Stomach (tissue), 9 donors: ENCODE measurements around the gene TARS2. TPM values are rescaled to one million over a fixed set of nuclear protein-coding genes. Genes with fewer than 3 reads are reported as not detected.

Experiments
- DNase-seq, 2 donors: peaks; one replicate each; pipeline versions ENCODE4 v3.0.0 to v3.0.0-alpha.2; 2013 to 2019
- H3K27ac ChIP-seq, 5 donors: fragments of 200-600 bp in 4 of 5; sonication (generic) in 4 of 5; one replicate each; pipeline ENCODE4 v1.5.1; 2013 to 2019; ENCODE audit warnings: mild to moderate bottlenecking in 1 of 5, moderate library complexity in 1 of 5
- H3K27me3 ChIP-seq, 3 donors: fragments of 200-600 bp; sonication (generic); one replicate each; pipeline ENCODE4 v1.5.1; 2017 to 2019; ENCODE audit warnings: mixed run types in 1 of 3
- H3K36me3 ChIP-seq, 4 donors: fragments of 200-600 bp; sonication (generic); 1 replicate in 3 of 4; 2 replicates in 1 of 4; pipeline ENCODE4 v1.5.1; 2016 to 2019
- H3K4me1 ChIP-seq, 4 donors: fragments of 200-600 bp; sonication (generic); one replicate each; pipeline ENCODE4 v1.5.1; 2016 to 2019
- H3K4me3 ChIP-seq, 4 donors: fragments of 200-600 bp; sonication (generic) in 3 of 4; one replicate each; pipeline ENCODE4 v1.5.1; 2016 to 2019; ENCODE audit warnings: mild to moderate bottlenecking in 1 of 4
- H3K9me3 ChIP-seq, 4 donors: fragments of 200-600 bp; sonication (generic); one replicate each; pipeline ENCODE4 v1.5.1; 2016 to 2019
- EP300 ChIP-seq: sonication (generic); formaldehyde crosslinking; IDR thresholded peaks from one replicate; pipeline ENCODE4 v1.6.1; 2017; ENCODE audit warnings: antibody characterized with exemption
- POLR2A ChIP-seq, 4 donors: fragments of 450-650 bp; IDR thresholded peaks; one replicate each; pipeline ENCODE4 v1.6.1; 2016; ENCODE audit warnings: antibody characterized with exemption in 4 of 4, control low read depth in 2 of 4, mild to moderate bottlenecking in 1 of 4, moderate library complexity in 1 of 4
- POLR2AphosphoS5 ChIP-seq, 3 donors: sonication (generic); formaldehyde crosslinking; IDR thresholded peaks; one replicate each; pipeline ENCODE4 v1.6.1; 2016; ENCODE audit warnings: antibody characterized with exemption in 3 of 3
- WGBS, 5 donors: extraction: QIAGEN DNeasy Blood & Tissue Kit in 3 of 5; methylation state at CpG; one replicate each; pipeline versions ENCODE4 v1.1.5 to v1.1.7; 2013 to 2018; 5-methylcytosine and 5-hydroxymethylcytosine counted together
- intact Hi-C: fragments of 100-400 bp; cut with DNase I; formaldehyde crosslinking; loops from one replicate; pipeline ENCODE4 v1.15.1; 2023; ENCODE audit warnings: low total_unique reads
- polyA plus RNA-seq, 3 donors: library from polyadenylated mRNA; stranded (reverse); fragments of 200-250 nt; gene quantifications; one replicate each; pipeline ENCODE4 v1.2.3, GENCODE V29; 2013
- total RNA-seq, 5 donors: library from RNA; depleted of rRNA; stranded (reverse); fragments of >200 nt; gene quantifications; one replicate each; pipeline versions ENCODE4 v1.1.0 to v1.2.3, GENCODE V29; 2014 to 2016
- TF ChIP-seq, protein P1 (sequence below), 7 experiments: fragments of 450-650 bp in 4 of 7; fragments of 200-600 bp in 3 of 7; sonication (generic) in 3 of 7; IDR thresholded peaks; one replicate each; pipeline ENCODE4 v1.5.1; 2016 to 2019; ENCODE audit warnings: antibody characterized with exemption in 7 of 7, control low read depth in 2 of 7, mild to moderate bottlenecking in 1 of 7
- donor health status: healthy with polysubstance abuse.
- donor health status: Bipolar disorder and iron deficiency.
- donor health status: healthy.

TARS2 gene
- total and polyA plus RNA-seq, 8 donors: 3.5 to 46.2 (median 11.0) TPM

DNA sequence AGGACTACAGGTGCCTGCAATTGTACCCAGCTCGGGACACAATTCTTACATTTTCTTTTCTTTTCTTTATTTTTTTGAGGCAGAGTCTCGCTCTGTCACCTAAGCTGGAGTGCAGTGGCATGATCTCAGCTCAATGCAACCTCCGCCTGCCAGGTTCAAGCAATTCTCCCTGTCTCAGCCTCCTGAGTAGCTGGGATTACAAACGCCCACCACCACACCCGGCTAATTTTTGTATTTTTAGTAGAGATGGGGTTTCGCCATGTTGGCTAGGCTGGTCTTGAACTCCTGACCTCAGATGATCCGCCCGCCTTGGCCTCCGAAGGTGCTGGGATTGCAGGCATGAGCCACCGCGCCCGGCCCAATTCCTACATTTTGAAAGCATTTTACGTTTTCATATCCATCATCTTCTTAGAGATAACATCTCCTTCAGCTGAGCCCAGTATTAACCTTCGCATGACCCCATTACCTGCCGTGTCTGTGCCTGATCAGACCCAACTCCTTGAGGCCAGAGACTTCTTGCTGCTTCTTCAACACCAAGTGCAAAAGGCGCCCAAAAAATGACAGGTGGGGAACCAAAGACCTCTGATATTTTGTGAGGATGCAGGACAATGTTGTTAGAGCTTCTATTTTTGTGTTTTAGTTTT lies 59.2 kb downstream of the TARS2 start:
- no peak overlapping the region for H3K27ac ChIP-seq
- H3K36me3 ChIP-seq: no peaks in the 10 kb centered on the region
- no peak for TF ChIP-seq POLR2AphosphoS5 (IDR thresholded peaks at IDR 0.05)
- TF ChIP-seq POLR2A (IDR thresholded peaks at IDR 0.05): no peak
- no peak for TF ChIP-seq EP300
- TF ChIP-seq, protein P1, sequence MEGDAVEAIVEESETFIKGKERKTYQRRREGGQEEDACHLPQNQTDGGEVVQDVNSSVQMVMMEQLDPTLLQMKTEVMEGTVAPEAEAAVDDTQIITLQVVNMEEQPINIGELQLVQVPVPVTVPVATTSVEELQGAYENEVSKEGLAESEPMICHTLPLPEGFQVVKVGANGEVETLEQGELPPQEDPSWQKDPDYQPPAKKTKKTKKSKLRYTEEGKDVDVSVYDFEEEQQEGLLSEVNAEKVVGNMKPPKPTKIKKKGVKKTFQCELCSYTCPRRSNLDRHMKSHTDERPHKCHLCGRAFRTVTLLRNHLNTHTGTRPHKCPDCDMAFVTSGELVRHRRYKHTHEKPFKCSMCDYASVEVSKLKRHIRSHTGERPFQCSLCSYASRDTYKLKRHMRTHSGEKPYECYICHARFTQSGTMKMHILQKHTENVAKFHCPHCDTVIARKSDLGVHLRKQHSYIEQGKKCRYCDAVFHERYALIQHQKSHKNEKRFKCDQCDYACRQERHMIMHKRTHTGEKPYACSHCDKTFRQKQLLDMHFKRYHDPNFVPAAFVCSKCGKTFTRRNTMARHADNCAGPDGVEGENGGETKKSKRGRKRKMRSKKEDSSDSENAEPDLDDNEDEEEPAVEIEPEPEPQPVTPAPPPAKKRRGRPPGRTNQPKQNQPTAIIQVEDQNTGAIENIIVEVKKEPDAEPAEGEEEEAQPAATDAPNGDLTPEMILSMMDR (IDR thresholded peaks at IDR 0.05): no peak
- 83 to 89% (median 85%) methylated on average over 16 of the region's 16 CpGs for WGBS, 5 donors
- DNase-seq: no peak
- no peak overlapping the region for H3K4me3 ChIP-seq
- H3K9me3 ChIP-seq: no peaks in the 10 kb centered on the region
- intact Hi-C loops: no loop called here
- H3K27me3 ChIP-seq: no peaks in the 10 kb centered on the region
- H3K4me1 ChIP-seq: peaks cover 21 to 47% (median 29%) of the 10 kb centered on the region in 4 donors

DNA sequence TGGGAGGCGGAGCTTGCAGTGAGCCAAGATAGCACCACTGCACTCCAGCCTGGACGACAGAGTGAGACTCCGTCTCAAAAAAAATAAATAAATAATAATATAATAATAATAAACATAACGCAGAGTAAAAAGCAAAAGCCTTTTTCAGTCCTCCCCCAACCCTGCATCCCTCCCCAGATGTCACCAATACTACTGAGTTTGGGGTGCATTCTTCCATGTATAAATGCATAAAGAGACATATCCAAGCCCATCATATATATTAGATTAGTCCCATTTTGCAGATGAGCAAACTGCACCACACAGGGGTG lies 61.1 kb downstream of the TARS2 start:
- TF ChIP-seq EP300: no peak
- TF ChIP-seq, protein P1 (IDR thresholded peaks at IDR 0.05): no peak
- TF ChIP-seq POLR2AphosphoS5 (IDR thresholded peaks at IDR 0.05): no peak
- no peak for TF ChIP-seq POLR2A (IDR thresholded peaks at IDR 0.05)
- DNase-seq: no peak
- Histone ChIP-seq H3K9me3 (no peaks in the 10 kb centered on the region), H3K27me3 (no peaks in the 10 kb centered on the region), H3K27ac (peak overlapping the region in 4 of 5 donors; percentile 83 to 93 (median 86)), H3K36me3 (no peaks in the 10 kb centered on the region), H3K4me3 (peak overlapping the region; percentile 51 to 62 (median 57)), H3K4me1 (peaks cover 38 to 66% (median 45%) of the 10 kb centered on the region in 4 donors)
- WGBS, 5 donors: 39 to 52% (median 44%) methylated on average over 4 of the region's 4 CpGs
- intact Hi-C loops: no loop called here

DNA sequence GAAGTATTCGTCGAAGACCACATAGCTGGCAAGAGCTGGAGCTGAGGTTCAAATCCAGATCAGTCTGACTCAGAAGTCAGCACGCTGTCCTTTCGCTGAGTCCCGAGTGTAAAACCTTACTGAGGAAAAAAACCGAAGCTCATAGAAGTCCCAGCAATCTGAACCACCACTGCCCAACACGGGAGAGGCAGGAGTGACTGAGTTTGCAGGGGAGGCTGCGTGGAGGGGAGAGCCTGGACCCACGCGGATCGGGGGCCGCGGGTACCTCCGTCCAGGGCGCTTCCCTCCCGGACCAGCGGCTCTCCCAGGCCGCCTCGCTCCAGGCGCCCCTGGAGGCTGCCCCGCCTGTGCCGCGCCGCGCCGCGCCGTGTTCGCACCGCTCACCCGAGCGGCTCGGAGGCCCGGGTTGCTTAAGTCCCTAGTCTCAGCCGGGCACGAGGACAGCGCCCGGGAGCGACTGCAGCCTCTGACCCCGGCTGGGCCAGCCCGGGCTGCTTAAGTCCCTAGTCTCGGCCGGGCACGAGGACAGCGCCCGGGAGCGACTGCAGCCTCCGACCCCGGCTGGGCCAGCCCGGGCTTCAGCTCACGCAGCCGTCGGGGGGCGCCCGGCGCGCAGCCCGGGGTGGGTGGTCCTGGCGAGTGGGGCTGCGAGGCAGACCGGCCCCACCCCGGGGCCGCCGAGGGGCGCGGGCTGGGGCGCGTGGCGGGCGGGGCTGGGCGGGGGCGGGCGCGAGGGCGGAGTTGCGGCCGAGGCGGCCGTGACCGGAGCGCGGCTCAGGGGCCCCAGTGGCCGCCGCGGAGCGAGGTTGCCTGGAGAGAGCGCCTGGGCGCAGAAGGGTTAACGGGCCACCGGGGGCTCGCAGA lies 61.6 kb downstream of the TARS2 start, which contains the start of gene ADAMTSL4:
TSS of gene ADAMTSL4 (plus strand) at position 777 of the 864 bp plus-strand sequence. CDS start 2,881 bp downstream, outside the sequence.
- WGBS, 5 donors: 0 to 3% (median 1%) methylated on average over 11 to 91 of the region's 91 CpGs

DNA sequence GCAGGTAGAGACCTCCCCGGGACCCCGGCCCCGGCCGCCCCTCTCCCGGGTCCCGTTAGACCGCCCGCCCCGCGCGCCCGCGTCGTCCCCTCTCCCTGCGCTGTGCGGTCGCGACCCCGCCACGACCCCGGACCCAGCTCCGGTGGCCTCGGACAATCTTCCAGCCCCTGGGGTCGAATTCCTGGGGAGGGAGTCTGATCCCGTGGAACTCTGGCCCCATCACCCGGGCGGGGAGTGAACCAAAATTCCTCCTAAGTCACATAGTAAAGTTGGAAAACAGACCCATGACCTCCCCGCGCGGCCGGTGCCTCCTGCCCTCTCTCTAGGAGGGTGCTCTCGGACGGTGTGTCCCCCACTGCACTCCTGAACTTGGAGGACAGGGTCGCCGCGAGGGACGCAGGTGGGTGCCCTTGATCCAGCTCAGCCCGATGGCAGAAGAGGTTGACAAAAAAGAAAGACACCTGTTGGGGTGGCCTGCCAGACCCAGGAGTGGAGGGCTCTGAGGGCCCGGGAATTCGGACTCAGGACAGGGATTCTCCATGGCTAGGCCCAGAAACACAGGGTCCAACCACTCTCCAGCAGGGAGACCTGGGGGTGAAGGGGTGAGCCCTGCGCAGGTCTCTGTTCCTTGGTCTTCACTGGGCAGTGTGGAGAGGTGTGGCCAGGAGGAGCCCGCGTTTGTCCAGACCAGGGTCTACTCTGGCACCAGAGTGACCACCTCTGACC lies 62.4 kb downstream of the TARS2 start:
- no peaks in the 10 kb centered on the region for H3K27me3 ChIP-seq
- H3K9me3 ChIP-seq: no peaks in the 10 kb centered on the region
- peak overlapping the region; percentile 40 to 93 (median 85) for H3K27ac ChIP-seq
- peak overlapping the region; percentile 51 to 62 (median 57) for H3K4me3 ChIP-seq
- WGBS, 5 donors: 16 to 37% (median 17%) methylated on average over 13 to 43 of the region's 43 CpGs
- peaks cover 38 to 62% (median 54%) of the 10 kb centered on the region in 4 donors for H3K4me1 ChIP-seq
- peaks cover 0 to 11% (median 0%) of the 10 kb centered on the region in 4 donors for H3K36me3 ChIP-seq
- TF ChIP-seq POLR2AphosphoS5 (IDR thresholded peaks at IDR 0.05): no peak
- no peak for TF ChIP-seq EP300
- TF ChIP-seq, protein P1 (IDR thresholded peaks at IDR 0.05): no peak
- TF ChIP-seq POLR2A (IDR thresholded peaks at IDR 0.05): no peak
- intact Hi-C loops: loop anchor here (10.0 kb wide), 1 partner anchor 75 kb away; the partner anchor contains the start of gene ENSA
- DNase-seq: peak in 1 of 2 donors; percentile 66

More for the DNA sequence above, 61.6 kb downstream of the TARS2 start, which contains the start of gene ADAMTSL4:
- H3K9me3 ChIP-seq: no peaks in the 10 kb centered on the region
- peak within 1 kb of the TSS; percentile 51 to 62 (median 57) for H3K4me3 ChIP-seq
- no peaks in the 10 kb centered on the region for H3K27me3 ChIP-seq
- H3K4me1 ChIP-seq: peaks cover 38 to 66% (median 50%) of the 10 kb centered on the region in 4 donors
- intact Hi-C loops: no loop called here
- TF ChIP-seq POLR2A (IDR thresholded peaks at IDR 0.05) (no peak), POLR2AphosphoS5 (IDR thresholded peaks at IDR 0.05) (peak in 2 of 3 donors; percentile 6 to 32)
- peak within 1 kb of the TSS; percentile 77 to 93 (median 85) for H3K27ac ChIP-seq
- DNase-seq: peak; percentile 72 to 88
- peaks cover 0 to 3% (median 0%) of the 10 kb centered on the region in 4 donors for H3K36me3 ChIP-seq
